SU-DHL-6 (cell line): ENCODE measurements around the gene TARS3.

Source experiments
- H2AFZ ChIP-seq: fragments of 200-600 bp; sonication (generic); 2 replicates; pipeline ENCODE4 v1.6.1; 2014; ENCODE audit warnings: low read depth, mild to moderate bottlenecking, moderate library complexity, mixed read lengths, antibody characterized with exemption, low read length; ENCODE audit not compliant: severe bottlenecking
- H3F3A ChIP-seq: fragments of 200-600 bp; shearing (Covaris generic); 2 replicates; pipeline ENCODE4 v1.6.0; 2016; ENCODE audit warnings: antibody characterized with exemption, mild to moderate bottlenecking; ENCODE audit not compliant: insufficient read depth
- H3K27ac ChIP-seq: fragments of 200-600 bp; sonication (generic); 2 replicates; pipeline ENCODE4 v1.5.1; 2016; ENCODE audit warnings: low read depth, mild to moderate bottlenecking, low read length, moderate library complexity, mixed read lengths
- H3K27me3 ChIP-seq: fragments of 200-600 bp; sonication (generic), shearing (Covaris generic); 2 replicates; pipeline ENCODE4 v1.6.0; 2014; ENCODE audit warnings: mild to moderate bottlenecking, low read length
- H3K36me3 ChIP-seq: fragments of 200-600 bp; sonication (generic); 2 replicates; pipeline ENCODE4 v1.6.1; 2014; ENCODE audit warnings: mild to moderate bottlenecking, low read length, mixed read lengths
- H3K4me2 ChIP-seq: fragments of 300-600, 200-600 bp; shearing (Covaris generic), sonication (generic); 2 replicates; pipeline ENCODE4 v1.6.0; 2014; ENCODE audit warnings: low read length, low read depth, mild to moderate bottlenecking; ENCODE audit not compliant: poor library complexity, severe bottlenecking
- H3K4me3 ChIP-seq: fragments of 200-600 bp; sonication (generic); 2 replicates; pipeline ENCODE4 v1.5.1; 2014; ENCODE audit warnings: antibody characterized with exemption, low read length, mild to moderate bottlenecking, mixed read lengths; ENCODE audit not compliant: insufficient read depth, poor library complexity, severe bottlenecking
- H3K79me2 ChIP-seq: fragments of 200-600 bp; sonication (generic); 2 replicates; pipeline ENCODE4 v1.6.1; 2014; ENCODE audit warnings: mild to moderate bottlenecking, low read length, moderate library complexity; ENCODE audit not compliant: insufficient read depth
- H3K9ac ChIP-seq: fragments of 200-600 bp; sonication (generic); 2 replicates; pipeline ENCODE4 v1.7.0; 2014; ENCODE audit warnings: mild to moderate bottlenecking, low read length
- H3K9me2 ChIP-seq: fragments of 200-600 bp; sonication (generic); replicated peaks from 2 replicates; pipeline ENCODE4 v1.6.1; 2014; ENCODE audit warnings: low read length; ENCODE audit not compliant: insufficient read depth
- H3K9me3 ChIP-seq: fragments of 200-600 bp; sonication (generic); 2 replicates; pipeline ENCODE4 v1.6.1; 2014; ENCODE audit warnings: low read length, mixed read lengths; ENCODE audit not compliant: insufficient read depth
- H4K20me1 ChIP-seq: fragments of 200-600 bp; sonication (generic); 2 replicates; pipeline ENCODE4 v1.6.1; 2014; ENCODE audit warnings: low read depth, mild to moderate bottlenecking, antibody characterized with exemption, low read length, moderate library complexity, mixed read lengths
- EZH2phosphoT487 ChIP-seq: fragments of 200-600 bp; sonication (generic), shearing (Covaris generic); conservative IDR thresholded peaks from 2 replicates; pipeline ENCODE4 v1.6.1; 2018; ENCODE audit warnings: mild to moderate bottlenecking, antibody characterized with exemption, low read length, moderate library complexity, mixed read lengths
- TF ChIP-seq, protein P1 (sequence below): fragments of 200-600 bp; sonication (generic); IDR thresholded peaks from one replicate; pipeline ENCODE4 v1.5.1; 2017; ENCODE audit warnings: antibody characterized with exemption, mild to moderate bottlenecking, low read length, moderate library complexity; ENCODE audit not compliant: insufficient read depth, poor library complexity, severe bottlenecking

The TARS3 gene

DNA sequence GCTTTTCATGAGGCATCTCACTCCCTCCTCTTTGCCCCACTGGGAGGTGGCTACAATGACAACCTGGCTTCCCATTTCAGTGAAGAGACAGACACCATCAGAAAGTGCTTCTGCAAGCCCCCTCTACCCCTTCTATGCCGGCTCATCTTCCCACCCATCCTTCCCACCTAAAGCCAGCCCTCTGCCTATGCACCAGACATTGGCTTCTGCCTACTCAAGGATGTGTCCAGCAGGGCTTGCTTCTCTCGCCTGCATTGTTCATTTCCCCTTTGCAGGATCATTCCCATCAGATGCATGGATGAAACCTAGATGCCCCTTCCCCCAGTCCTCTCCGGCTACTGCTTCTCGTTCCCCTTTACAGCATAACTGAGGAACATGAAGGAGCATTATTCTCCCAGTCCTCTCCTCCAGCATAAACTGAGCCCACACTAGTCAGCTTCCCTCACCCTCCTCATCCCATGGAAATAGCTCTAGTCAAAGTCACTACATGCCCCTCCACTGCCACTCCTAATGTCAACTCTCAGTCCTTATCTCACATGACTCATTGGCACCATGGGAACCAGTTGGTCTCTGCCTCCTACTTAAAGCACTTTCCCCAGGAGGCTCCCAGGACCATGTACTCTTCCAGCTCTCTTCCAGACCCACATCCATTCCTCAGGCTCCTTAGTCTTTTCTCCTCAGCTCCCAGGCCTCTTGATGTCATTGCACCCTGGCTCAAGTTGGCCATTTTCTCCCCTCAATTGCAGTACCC is 120.0 kb downstream of the TARS3 start:
- H3K9me3 ChIP-seq = no peaks in the 10 kb centered on the region
- H3K4me3 ChIP-seq = no peak overlapping the region
- no peaks in the 10 kb centered on the region for H4K20me1 ChIP-seq
- H3K4me2 ChIP-seq = no peak overlapping the region
- no peak for TF ChIP-seq EZH2phosphoT487
- TF ChIP-seq, protein P1, sequence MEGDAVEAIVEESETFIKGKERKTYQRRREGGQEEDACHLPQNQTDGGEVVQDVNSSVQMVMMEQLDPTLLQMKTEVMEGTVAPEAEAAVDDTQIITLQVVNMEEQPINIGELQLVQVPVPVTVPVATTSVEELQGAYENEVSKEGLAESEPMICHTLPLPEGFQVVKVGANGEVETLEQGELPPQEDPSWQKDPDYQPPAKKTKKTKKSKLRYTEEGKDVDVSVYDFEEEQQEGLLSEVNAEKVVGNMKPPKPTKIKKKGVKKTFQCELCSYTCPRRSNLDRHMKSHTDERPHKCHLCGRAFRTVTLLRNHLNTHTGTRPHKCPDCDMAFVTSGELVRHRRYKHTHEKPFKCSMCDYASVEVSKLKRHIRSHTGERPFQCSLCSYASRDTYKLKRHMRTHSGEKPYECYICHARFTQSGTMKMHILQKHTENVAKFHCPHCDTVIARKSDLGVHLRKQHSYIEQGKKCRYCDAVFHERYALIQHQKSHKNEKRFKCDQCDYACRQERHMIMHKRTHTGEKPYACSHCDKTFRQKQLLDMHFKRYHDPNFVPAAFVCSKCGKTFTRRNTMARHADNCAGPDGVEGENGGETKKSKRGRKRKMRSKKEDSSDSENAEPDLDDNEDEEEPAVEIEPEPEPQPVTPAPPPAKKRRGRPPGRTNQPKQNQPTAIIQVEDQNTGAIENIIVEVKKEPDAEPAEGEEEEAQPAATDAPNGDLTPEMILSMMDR = no peak
- H2AFZ ChIP-seq = no peak overlapping the region
- no peak overlapping the region for H3K27ac ChIP-seq
- H3K9ac ChIP-seq = no peak overlapping the region
- no peaks in the 10 kb centered on the region for H3K36me3 ChIP-seq
- H3K9me2 ChIP-seq = no peaks in the 10 kb centered on the region
- H3K27me3 ChIP-seq = no peaks in the 10 kb centered on the region
- H3F3A ChIP-seq = no peaks in the 10 kb centered on the region
- H3K79me2 ChIP-seq = no peaks in the 10 kb centered on the region
